H1 (cell line): ENCODE results near the gene TBX5. TPM values are rescaled to one million over a fixed set of nuclear protein-coding genes. Genes with fewer than 3 reads are reported as not detected.

Experiments used
- CTCF ChIA-PET: fragments of 300-600 bp; sonication (Branson Sonifier 250); formaldehyde crosslinking; loops from one replicate; lab custom pipeline; 2021; ENCODE audit not compliant: partially characterized antibody; lab: Charles Lee
- POLR2A ChIA-PET: fragments of 300-600 bp; sonication (Branson Sonifier 250); formaldehyde crosslinking; loops from one replicate; lab custom pipeline; 2021; ENCODE audit warnings: inconsistent platforms; ENCODE audit not compliant: partially characterized antibody; lab: Charles Lee
- DNase-seq, 2 experiments: peaks; one replicate each; pipeline versions ENCODE4 v3.0.0 to v3.0.0-alpha.2; 2010 to 2022; ENCODE audit warnings: low spot score in 2 of 2, low read depth in 1 of 2, mixed read lengths in 1 of 2
- FAIRE-seq: peaks from 2 replicates; lab custom pipeline; 2011; peaks lifted over from hg19 to GRCh38; lab: Jason Lieb, UNC
- H2AFZ ChIP-seq: 2 replicates; pipeline ENCODE4 v1.8.1; 2012; ENCODE audit warnings: low read length, inconsistent platforms
- H2AK5ac ChIP-seq: 2 replicates; pipeline ENCODE4 v1.6.1; 2013; ENCODE audit warnings: low read depth, low read length
- H2BK120ac ChIP-seq: replicated peaks from 2 replicates; pipeline ENCODE3; 2013; ENCODE audit warnings: low read depth, low read length, inconsistent platforms
- H2BK12ac ChIP-seq: 2 replicates; pipeline ENCODE4 v1.6.1; 2013; ENCODE audit warnings: low read depth, low read length
- H2BK15ac ChIP-seq: 2 replicates; pipeline ENCODE4 v1.6.1; 2013; ENCODE audit warnings: low read length
- H2BK20ac ChIP-seq: 2 replicates; pipeline ENCODE4 v1.6.1; 2013; ENCODE audit warnings: low read length
- H2BK5ac ChIP-seq: 2 replicates; pipeline ENCODE4 v1.6.1; 2013; ENCODE audit warnings: low read depth, low read length
- H3K14ac ChIP-seq: 2 replicates; pipeline ENCODE4 v1.6.1; 2013; ENCODE audit warnings: inconsistent platforms; ENCODE audit not compliant: insufficient read length
- H3K18ac ChIP-seq: 2 replicates; pipeline ENCODE4 v1.6.1; 2013; ENCODE audit warnings: low read length; ENCODE audit errors: extremely low read depth
- H3K23ac ChIP-seq: 2 replicates; pipeline ENCODE4 v1.6.1; 2013; ENCODE audit warnings: inconsistent platforms; ENCODE audit not compliant: insufficient read length
- H3K23me2 ChIP-seq: 2 replicates; pipeline ENCODE4 v1.6.1; 2013; ENCODE audit warnings: low read depth, low read length
- H3K27ac ChIP-seq: 2 replicates; pipeline ENCODE4 v1.6.1; 2011; ENCODE audit warnings: low read depth, low read length, inconsistent platforms
- H3K27me3 ChIP-seq, 4 experiments: replicated peaks in 1 of 4; 1 replicate in 1 of 4; 2 replicates in 3 of 4; pipeline versions ENCODE4 v1.6.1 to v1.8.1; 2011 to 2013; ENCODE audit warnings: low read length in 3 of 4, mild to moderate bottlenecking in 3 of 4, inconsistent platforms in 2 of 4, mixed read lengths in 2 of 4, moderate library complexity in 1 of 4; ENCODE audit not compliant: control insufficient read depth in 3 of 4, insufficient read depth in 3 of 4; ENCODE audit errors: extremely low read depth in 1 of 4
- H3K36me3 ChIP-seq, 4 experiments: 2 replicates each; pipeline versions ENCODE4 v1.6.1 to v1.8.1; 2011 to 2013; ENCODE audit warnings: mild to moderate bottlenecking in 4 of 4, low read length in 3 of 4, moderate library complexity in 2 of 4, control low read depth in 1 of 4, inconsistent platforms in 1 of 4; ENCODE audit not compliant: insufficient read depth in 4 of 4, control insufficient read depth in 2 of 4
- H3K4ac ChIP-seq: replicated peaks from 2 replicates; pipeline ENCODE3; 2013; ENCODE audit warnings: low read length, low read depth, mixed read lengths, inconsistent platforms; ENCODE audit not compliant: insufficient read length
- H3K4me1 ChIP-seq, 4 experiments: replicated peaks in 1 of 4; 1 replicate in 1 of 4; 2 replicates in 3 of 4; pipeline versions ENCODE4 v1.6.1 to v1.8.1; 2011 to 2013; ENCODE audit warnings: low read length in 3 of 4, inconsistent platforms in 2 of 4, mixed read lengths in 1 of 4; ENCODE audit not compliant: insufficient read depth in 4 of 4, control insufficient read depth in 3 of 4
- H3K4me2 ChIP-seq, 2 experiments: 2 replicates each; pipeline versions ENCODE4 v1.6.1 to v1.8.1; 2011 to 2013; ENCODE audit warnings: low read depth in 2 of 2, low read length in 2 of 2, control low read depth in 1 of 2, inconsistent platforms in 1 of 2, mild to moderate bottlenecking in 1 of 2; ENCODE audit not compliant: insufficient read depth in 1 of 2
- H3K4me3 ChIP-seq, 4 experiments: fragments of 200-600, 300-600 bp in 1 of 4; sonication (generic), shearing (Covaris generic), sonication (Bioruptor Twin) in 1 of 4; 2 replicates each; pipeline versions ENCODE4 v1.5.1 to v1.8.1; 2011 to 2016; ENCODE audit warnings: low read length in 4 of 4, low read depth in 3 of 4, control low read depth in 2 of 4, inconsistent platforms in 2 of 4, mild to moderate bottlenecking in 2 of 4, mixed read lengths in 1 of 4, moderate library complexity in 1 of 4; ENCODE audit not compliant: insufficient read depth in 2 of 4; ENCODE audit errors: extremely low read depth in 1 of 4
- H3K56ac ChIP-seq: replicated peaks from 2 replicates; pipeline ENCODE3; 2013; ENCODE audit warnings: low read depth, mild to moderate bottlenecking, mixed read lengths, low read length, inconsistent platforms; ENCODE audit not compliant: insufficient read length
- H3K79me1 ChIP-seq: 2 replicates; pipeline ENCODE4 v1.6.1; 2013; ENCODE audit warnings: low read depth, low read length, control low read depth
- H3K79me2 ChIP-seq, 2 experiments: 2 replicates each; pipeline versions ENCODE4 v1.6.1 to v1.8.1; 2012 to 2013; ENCODE audit warnings: low read length in 2 of 2, mild to moderate bottlenecking in 2 of 2, inconsistent platforms in 1 of 2; ENCODE audit not compliant: insufficient read depth in 2 of 2, control insufficient read depth in 1 of 2
- H3K9ac ChIP-seq, 4 experiments: replicated peaks in 1 of 4; 1 replicate in 1 of 4; 2 replicates in 3 of 4; pipeline versions ENCODE4 v1.6.1 to v1.8.1; 2011 to 2013; ENCODE audit warnings: low read depth in 3 of 4, low read length in 3 of 4, control low read depth in 2 of 4, mild to moderate bottlenecking in 2 of 4, moderate library complexity in 2 of 4, inconsistent platforms in 1 of 4; ENCODE audit errors: extremely low read depth in 1 of 4
- H3K9me3 ChIP-seq, 2 experiments: 2 replicates each; pipeline versions ENCODE4 v1.6.1 to v1.8.1; 2012 to 2013; ENCODE audit warnings: mild to moderate bottlenecking in 2 of 2, moderate library complexity in 2 of 2, control low read depth in 1 of 2, inconsistent platforms in 1 of 2, low read depth in 1 of 2, low read length in 1 of 2, mixed read lengths in 1 of 2; ENCODE audit not compliant: insufficient read depth in 2 of 2
- H4K20me1 ChIP-seq, 2 experiments: replicated peaks in 1 of 2; 2 replicates each; pipeline versions ENCODE3 to v1.8.1; 2011 to 2013; ENCODE audit warnings: inconsistent platforms in 2 of 2, low read length in 2 of 2, mild to moderate bottlenecking in 1 of 2; ENCODE audit not compliant: insufficient read depth in 2 of 2, control insufficient read depth in 1 of 2
- H4K5ac ChIP-seq: 2 replicates; pipeline ENCODE4 v1.6.1; 2013; ENCODE audit warnings: low read length, low read depth, mixed read lengths, inconsistent platforms; ENCODE audit not compliant: insufficient read length
- H4K8ac ChIP-seq: 2 replicates; pipeline ENCODE4 v1.8.0; 2013; ENCODE audit warnings: mild to moderate bottlenecking, moderate library complexity, low read length, inconsistent platforms; ENCODE audit not compliant: insufficient read depth; ENCODE audit errors: extremely low read depth
- H4K91ac ChIP-seq: replicated peaks from 2 replicates; pipeline ENCODE3; 2013; ENCODE audit warnings: low read length, mixed read lengths, inconsistent platforms; ENCODE audit not compliant: insufficient read length
- CTBP2 ChIP-seq: IDR thresholded peaks from 2 replicates; pipeline ENCODE4 v1.7.0; 2011; ENCODE audit warnings: borderline replicate concordance, mild to moderate bottlenecking, moderate library complexity, mixed read lengths, low read length; ENCODE audit not compliant: insufficient read depth, insufficient read length
- E2F6 ChIP-seq: IDR thresholded peaks from 2 replicates; pipeline ENCODE4 v1.6.1; 2012; ENCODE audit warnings: inconsistent platforms
- EP300 ChIP-seq, 2 experiments: IDR thresholded peaks; 1 replicate in 1 of 2; 2 replicates in 1 of 2; pipeline ENCODE4 v1.6.1; 2011 to 2012; ENCODE audit warnings: low read depth in 2 of 2, low read length in 2 of 2, mild to moderate bottlenecking in 2 of 2, borderline replicate concordance in 1 of 2, inconsistent platforms in 1 of 2, moderate library complexity in 1 of 2
- EZH2 ChIP-seq: fragments of 200-600 bp; sonication (generic); IDR thresholded peaks from 2 replicates; pipeline ENCODE4 v1.7.1; 2012; ENCODE audit warnings: low read depth, mild to moderate bottlenecking, moderate library complexity, low read length, inconsistent platforms; ENCODE audit not compliant: severe bottlenecking
- FOSL1 ChIP-seq: IDR thresholded peaks from 2 replicates; pipeline ENCODE4 v1.6.1; 2011; ENCODE audit warnings: mild to moderate bottlenecking, low read depth, low read length, moderate library complexity; ENCODE audit not compliant: insufficient read depth
- HDAC2 ChIP-seq, 2 experiments: fragments of 300-600 bp in 1 of 2; sonication (generic) in 1 of 2; IDR thresholded peaks; 2 replicates each; pipeline ENCODE4 v1.6.1; 2011 to 2012; ENCODE audit warnings: low read depth in 2 of 2, low read length in 2 of 2, mild to moderate bottlenecking in 2 of 2, moderate library complexity in 2 of 2, borderline replicate concordance in 1 of 2, inconsistent platforms in 1 of 2
- MAFK ChIP-seq: IDR thresholded peaks from 2 replicates; pipeline ENCODE4 v1.6.1; 2012; ENCODE audit warnings: low read depth, mild to moderate bottlenecking, improper control_type of control experiment, low read length
- PHF8 ChIP-seq: fragments of 200-600 bp; sonication (generic); conservative IDR thresholded peaks from 2 replicates; pipeline ENCODE4 v1.7.1; 2012; ENCODE audit warnings: low read depth, mild to moderate bottlenecking, inconsistent platforms, low read length, moderate library complexity
- RNF2 ChIP-seq: fragments of 200-900, 300-1000 bp; sonication (generic); IDR thresholded peaks from 2 replicates; pipeline ENCODE4 v1.7.1; 2016; ENCODE audit warnings: borderline replicate concordance, low read depth, mild to moderate bottlenecking, antibody characterized with exemption, low read length; ENCODE audit not compliant: poor library complexity, severe bottlenecking; ENCODE audit errors: missing control alignments
- YY1 ChIP-seq: IDR thresholded peaks from 2 replicates; pipeline ENCODE4 v1.6.1; 2011; ENCODE audit warnings: low read depth, mild to moderate bottlenecking, low read length
- WGBS, 2 experiments: shearing (Covaris generic) in 1 of 2; methylation state at CpG; one replicate each; pipeline versions ENCODE4 v1.1.6 to v1.1.7; 2013 to 2015; ENCODE audit warnings: low lambda C conversion rate in 2 of 2, mixed read lengths in 2 of 2, inconsistent platforms in 1 of 2, low coverage in 1 of 2, missing lambda C conversion rate in 1 of 2; ENCODE audit not compliant: insufficient replicate concordance in 2 of 2, insufficient coverage in 1 of 2, insufficient read length in 1 of 2; ENCODE audit errors: extremely low coverage in 1 of 2, missing lambda C conversion rate in 1 of 2; 5-methylcytosine and 5-hydroxymethylcytosine counted together
- polyA plus RNA-seq, 7 experiments: library from polyadenylated mRNA; depleted of rRNA in 3 of 7; stranded (reverse) in 5 of 7; unstranded in 2 of 7; fragments of >200 nt in 5 of 7; fragments of 200-250 nt in 2 of 7; gene quantifications; 1 replicate in 5 of 7; 2 replicates in 1 of 7; 4 replicates in 1 of 7; pipeline versions ENCODE4 v1.2.1 to v1.2.3, GENCODE V29; 2011 to 2013; ENCODE audit warnings: missing spikeins in 2 of 7, mixed read lengths in 2 of 7
- total RNA-seq: library from RNA; stranded (reverse); fragmentation: NEBNext Ultra II Directional; extraction: Animal tissue kit (Norgen Biotek cat#: 25700); gene quantifications from 2 replicates; pipeline ENCODE4 v1.2.1, GENCODE V29; 2021

TBX5 gene
- total and polyA plus RNA-seq, 2 of the 8 experiments (the other 6 are each of a cell fraction or from before 2014, with no cell fraction given) = 0.05 TPM; not detected in 1

GRCh38 chr12:114403690-114404066, 2.3 kb downstream of the TBX5 start:
- H2BK12ac ChIP-seq = no peak overlapping the region
- no peak overlapping the region for H3K14ac ChIP-seq
- ChIA-PET POLR2A (no interaction called here), CTCF (interaction anchor here (1.0 to 2.5 kb wide), 2 partner anchors 75 to 237 kb away, joined by 3 to 14 read pairs; no protein-coding TSS in a partner anchor)
- H4K8ac ChIP-seq = no peak overlapping the region
- WGBS, 2 experiments = 2% methylated on average over 24 of the region's 24 CpGs; no CpG with 5 or more reads in 1 of the 2 experiments
- no peaks in the 10 kb centered on the region for H3K79me2 ChIP-seq
- no peak overlapping the region for H2BK5ac ChIP-seq
- no peak overlapping the region for H2BK120ac ChIP-seq
- H3K4ac ChIP-seq = no peak overlapping the region
- peak overlapping the region; percentile 32 to 43; a peak in 3 of 4 replicates for H3K4me2 ChIP-seq
- 0 out of 8 replicates have a peak overlapping the region, but pooled peaks of 1 of the 4 experiments have one; percentile 18 for H3K4me3 ChIP-seq
- H3K23ac ChIP-seq = no peak overlapping the region
- H4K91ac ChIP-seq = peak overlapping the region; percentile 18
- H3K27ac ChIP-seq = no peak overlapping the region
- no peak overlapping the region for H2BK20ac ChIP-seq
- no peak overlapping the region for H2AK5ac ChIP-seq
- peaks cover 13 to 49% (median 23%) of the 10 kb centered on the region in 4 experiments for H3K4me1 ChIP-seq
- H4K20me1 ChIP-seq = peaks cover 14 to 36% of the 10 kb centered on the region in 2 experiments
- no peak for DNase-seq
- no peaks in the 10 kb centered on the region for H3K23me2 ChIP-seq
- H3K9me3 ChIP-seq = no peaks in the 10 kb centered on the region; a peak in 1 of 4 replicates
- H3K27me3 ChIP-seq = peaks cover 98 to 100% (median 99%) of the 10 kb centered on the region in 4 experiments
- H3K18ac ChIP-seq = no peak overlapping the region
- no peaks in the 10 kb centered on the region for H3K79me1 ChIP-seq
- H4K5ac ChIP-seq = no peak overlapping the region
- H3K56ac ChIP-seq = no peak overlapping the region
- H3K36me3 ChIP-seq = no peaks in the 10 kb centered on the region; a peak in 1 of 8 replicates
- H2AFZ ChIP-seq = no peak overlapping the region
- H3K9ac ChIP-seq = no peak overlapping the region
- no peak for FAIRE-seq
- no peak overlapping the region for H2BK15ac ChIP-seq
- TF ChIP-seq FOSL1 (no peak), EP300 (IDR thresholded peaks at IDR 0.05; ENCODE audit: borderline replicate concordance in 1 of 2, low read depth in 2 of 2, low read length in 2 of 2) (no peak), HDAC2 (IDR thresholded peaks at IDR 0.05; ENCODE audit: borderline replicate concordance in 1 of 2, low read depth in 2 of 2, low read length in 2 of 2) (no peak), E2F6 (0 out of 2 replicates have a peak, but pooled peaks have one; percentile 20), PHF8 (no peak), YY1 (peak; percentile 36; the same call in 1 of the 2 replicates), EZH2 (peak; percentile 25), RNF2 (peak; percentile 95), MAFK (no peak), CTBP2 (peak; percentile 72)
